Fibroblast of gingiva (primary cell): ENCODE data around the gene METAP1.
"Not testable (repeated sequence)": the region's sequence is repeated elsewhere in the genome, so short reads cannot be mapped to it uniquely, and the experiment has no call there.

Experiments
- DNase-seq: peaks from one replicate; pipeline ENCODE4 v3.0.0-alpha.2; 2011; ENCODE audit warnings: low read depth

Gene METAP1

GRCh38 chr4:99059550-99059949 is 64.0 kb downstream of the METAP1 start:
- no peak for DNase-seq

- DNase-seq = no peak
These were observed 65.7 kb downstream of the METAP1 start for GRCh38 chr4:99061048-99061700.

GRCh38 chr4:99062120-99062519 is 66.6 kb downstream of the METAP1 start:
- no peak for DNase-seq

GRCh38 chr4:99065521-99065920 is 70.0 kb downstream of the METAP1 start:
- DNase-seq = not testable (repeated sequence)

- no peak for DNase-seq
These were observed 72.1 kb downstream of the METAP1 start for GRCh38 chr4:99067617-99068016.

GRCh38 chr4:99071159-99071558 is 75.6 kb downstream of the METAP1 start:
- DNase-seq = no peak

- no peak for DNase-seq
These were observed 79.3 kb downstream of the METAP1 start for GRCh38 chr4:99074816-99075215.

- DNase-seq = no peak
These were observed 80.9 kb downstream of the METAP1 start for GRCh38 chr4:99076292-99076976.

GRCh38 chr4:99077177-99077576 is 81.7 kb downstream of the METAP1 start:
- DNase-seq = no peak

GRCh38 chr4:99078336-99078735 is 82.8 kb downstream of the METAP1 start:
- no peak for DNase-seq

GRCh38 chr4:99078931-99079624 is 83.6 kb downstream of the METAP1 start:
- no peak for DNase-seq

- no peak for DNase-seq
These were observed 84.2 kb downstream of the METAP1 start for GRCh38 chr4:99079625-99080295.

GRCh38 chr4:99080869-99081268 is 85.3 kb downstream of the METAP1 start:
- not testable (repeated sequence) for DNase-seq

- no peak for DNase-seq
These were observed 86.7 kb downstream of the METAP1 start for GRCh38 chr4:99082192-99082591.

- DNase-seq = no peak
These were observed 89.1 kb downstream of the METAP1 start for GRCh38 chr4:99084595-99084994.

- peak; percentile 95 for DNase-seq
These were observed 92.5 kb downstream of the METAP1 start for GRCh38 chr4:99088023-99088449.

- peak; percentile 90 for DNase-seq
These were observed 93.2 kb downstream of the METAP1 start, which contains the start of gene ADH5 for GRCh38 chr4:99088481-99089365. TSS of gene ADH5 (minus strand) at chr4:99088788. CDS start at chr4:99088700, 88 bp downstream.

GRCh38 chr4:99090481-99091215 is 95.1 kb downstream of the METAP1 start:
- DNase-seq = no peak

- DNase-seq = no peak
These were observed 95.7 kb downstream of the METAP1 start for GRCh38 chr4:99091216-99091575.

GRCh38 chr4:99091841-99092240 is 96.3 kb downstream of the METAP1 start:
- not testable (repeated sequence) for DNase-seq

GRCh38 chr4:99099311-99099710 is 103.8 kb downstream of the METAP1 start:
- no peak for DNase-seq
